Measurements from ENCODE around the gene CST11.
A peak's percentile ranks its signal among the peaks of the same experiment; 100 is the strongest.
"Not testable (repeated sequence)": the region's sequence is repeated elsewhere in the genome, so short reads cannot be mapped to it uniquely, and the experiment has no call there.

Gene CST11

GRCh38 chr20:23452776-23453175 is at the start of gene CST11:
Gene CST11, minus strand, starts transcription at chr20:23452876. Its CDS starts 65 bp downstream, at chr20:23452811.
- Mint-ChIP-seq H3K4me3 (no peak within 1 kb of the TSS), H3K9me3 (no peaks in the 10 kb centered on the region), H3K4me1 (peaks cover 0 to 6% of the 10 kb centered on the region in 2 donors), H3K36me3 (no peaks in the 10 kb centered on the region), H3K27me3 (peaks cover 0 to 5% of the 10 kb centered on the region in 2 donors), H3K27ac (no peak within 1 kb of the TSS)
- DNase-seq (no peak), ATAC-seq (replicated peaks) (no peak)

- no peaks in the 10 kb centered on the region for H3K36me3 Mint-ChIP-seq
- H3K27me3 Mint-ChIP-seq, result peaks cover 8 to 17% of the 10 kb centered on the region in 2 donors
- no peak for ATAC-seq (replicated peaks)
These were observed 49.2 kb upstream of the CST11 start for GRCh38 chr20:23501926-23502325.

GRCh38 chr20:23497536-23497935 is 44.9 kb upstream of the CST11 start:
- ATAC-seq (replicated peaks) (peak; percentile 19 to 74), DNase-seq (no peak)
- peaks cover 9 to 13% of the 10 kb centered on the region in 2 donors for H3K9me3 Mint-ChIP-seq
- peaks cover 9% of the 10 kb centered on the region in 2 donors for H3K4me1 Mint-ChIP-seq
- H3K27me3 Mint-ChIP-seq, result peaks cover 4 to 9% of the 10 kb centered on the region in 2 donors
- no peak overlapping the region for H3K4me3 Mint-ChIP-seq
- H3K36me3 Mint-ChIP-seq, result peaks cover 0 to 4% of the 10 kb centered on the region in 2 donors
- no peak overlapping the region for H3K27ac Mint-ChIP-seq

More at GRCh38 chr20:23501926-23502325, 49.2 kb upstream of the CST11 start:
- Mint-ChIP-seq H3K27ac (no peak overlapping the region), H3K4me1 (peaks cover 0 to 2% of the 10 kb centered on the region in 2 donors), H3K4me3 (no peak overlapping the region), H3K9me3 (peaks cover 5 to 9% of the 10 kb centered on the region in 2 donors)
- no peak for DNase-seq

- Mint-ChIP-seq H3K36me3 (peaks cover 0 to 4% of the 10 kb centered on the region in 2 donors), H3K4me3 (no peak overlapping the region), H3K4me1 (peaks cover 21 to 35% of the 10 kb centered on the region in 2 donors), H3K27ac (no peak overlapping the region), H3K9me3 (peaks cover 5 to 13% of the 10 kb centered on the region in 2 donors), H3K27me3 (no peaks in the 10 kb centered on the region)
- DNase-seq (no peak), ATAC-seq (replicated peaks) (no peak)
These were observed 40.6 kb upstream of the CST11 start for GRCh38 chr20:23493172-23493772.

DNA sequence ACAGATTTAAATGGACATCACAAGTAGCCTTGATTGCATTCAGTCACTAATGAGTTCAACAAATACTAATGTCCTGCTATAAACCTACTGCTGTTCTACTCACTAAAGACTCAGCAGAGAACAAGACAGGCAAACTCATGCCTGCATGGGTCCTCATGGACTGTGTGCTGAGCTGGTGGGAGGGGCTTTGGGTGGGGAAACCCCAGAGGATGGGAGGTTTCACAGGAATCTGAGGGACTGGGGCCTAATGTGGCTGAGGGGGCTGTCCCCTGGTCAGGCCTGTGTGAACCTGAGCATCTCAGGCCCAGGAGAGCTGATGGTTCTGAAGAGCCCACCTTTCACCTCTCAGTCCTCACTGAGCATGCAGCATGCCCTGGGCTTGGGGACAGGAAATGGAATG is 39.6 kb upstream of the CST11 start:
- peaks cover 0 to 4% of the 10 kb centered on the region in 2 donors for H3K36me3 Mint-ChIP-seq
- ATAC-seq (replicated peaks) (peak; percentile 99), DNase-seq (peak; percentile 17)
- no peaks in the 10 kb centered on the region for H3K27me3 Mint-ChIP-seq
- no peak overlapping the region for H3K4me3 Mint-ChIP-seq
- no peak overlapping the region for H3K27ac Mint-ChIP-seq
- H3K9me3 Mint-ChIP-seq, result peaks cover 0 to 9% of the 10 kb centered on the region in 2 donors
- peaks cover 19 to 38% of the 10 kb centered on the region in 2 donors for H3K4me1 Mint-ChIP-seq

DNA sequence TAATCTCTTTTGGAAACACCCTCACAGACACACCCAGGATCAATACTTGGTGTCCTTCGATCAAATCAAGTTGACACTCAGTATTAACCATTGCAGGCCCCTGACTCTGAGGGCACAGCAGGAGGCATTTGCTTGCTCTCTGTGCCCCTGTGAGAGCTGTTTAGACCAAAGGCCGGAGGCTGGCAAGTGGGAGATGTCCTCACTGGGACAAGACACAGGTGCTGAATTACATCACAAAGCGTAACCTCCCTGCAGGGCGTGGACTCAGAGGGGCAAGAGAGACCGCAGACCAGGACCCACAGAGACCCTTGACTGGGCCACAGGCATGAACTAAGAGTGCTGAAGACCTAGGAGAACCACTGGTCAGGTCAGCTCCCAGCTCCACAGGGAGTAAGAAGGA is 38.1 kb upstream of the CST11 start, which contains the start of gene CST8:
TSS of gene CST8 (plus strand) at position 301 of the 400 bp plus-strand sequence. CDS start 551 bp downstream, outside the sequence.
- DNase-seq (no peak), ATAC-seq (replicated peaks) (no peak)
- Mint-ChIP-seq H3K9me3 (peaks cover 0 to 1% of the 10 kb centered on the region in 2 donors), H3K36me3 (no peaks in the 10 kb centered on the region), H3K27me3 (no peaks in the 10 kb centered on the region), H3K4me3 (no peak within 1 kb of the TSS), H3K27ac (no peak within 1 kb of the TSS), H3K4me1 (peaks cover 19 to 38% of the 10 kb centered on the region in 2 donors)

DNA sequence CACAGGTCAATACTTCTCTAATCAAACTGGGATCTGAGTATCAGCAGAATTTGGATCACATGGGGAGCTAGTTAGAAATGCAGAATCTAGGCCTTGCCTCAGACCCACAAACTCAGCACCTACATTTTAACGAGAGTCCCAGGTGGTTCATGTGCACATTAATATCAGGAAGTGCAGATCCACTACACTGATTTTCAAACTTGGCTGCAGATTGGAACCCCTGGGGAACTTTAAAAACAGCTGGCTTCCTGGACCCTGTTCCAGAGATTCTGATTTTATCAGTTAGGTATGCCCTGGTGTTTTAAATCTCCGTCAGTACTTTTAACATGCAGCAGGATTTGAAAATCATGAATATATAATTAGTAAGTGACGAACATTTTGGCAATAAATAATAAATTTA is 36.3 kb upstream of the CST11 start:
- no peak for ATAC-seq (replicated peaks)

DNA sequence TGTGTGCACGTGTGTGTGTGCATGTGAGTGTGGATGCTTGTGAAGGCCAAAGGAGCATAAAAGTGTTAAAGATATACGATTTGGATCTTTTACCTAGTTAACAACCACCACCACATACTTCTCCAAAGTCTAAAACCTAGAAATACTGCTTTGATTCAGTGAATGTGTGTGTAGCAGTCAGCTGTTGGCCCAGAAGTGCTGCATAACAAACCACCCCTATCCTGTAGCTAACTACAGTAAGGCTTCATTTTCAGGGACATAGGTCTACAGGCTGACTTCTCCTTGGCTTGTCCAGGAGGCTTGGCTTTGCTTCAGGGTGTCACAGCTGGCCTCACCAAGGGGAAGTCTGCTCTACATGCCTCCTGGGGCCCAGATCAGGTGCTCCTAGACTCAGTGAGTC is 35.8 kb upstream of the CST11 start:
- no peaks in the 10 kb centered on the region for H3K36me3 Mint-ChIP-seq

More for the DNA sequence above, 36.3 kb upstream of the CST11 start:
- peaks cover 22 to 47% of the 10 kb centered on the region in 2 donors for H3K4me1 Mint-ChIP-seq
- peaks cover 0 to 1% of the 10 kb centered on the region in 2 donors for H3K9me3 Mint-ChIP-seq
- H3K4me3 Mint-ChIP-seq, result no peak overlapping the region
- no peak overlapping the region for H3K27ac Mint-ChIP-seq
- no peaks in the 10 kb centered on the region for H3K36me3 Mint-ChIP-seq
- no peaks in the 10 kb centered on the region for H3K27me3 Mint-ChIP-seq
- DNase-seq, result no peak

DNA sequence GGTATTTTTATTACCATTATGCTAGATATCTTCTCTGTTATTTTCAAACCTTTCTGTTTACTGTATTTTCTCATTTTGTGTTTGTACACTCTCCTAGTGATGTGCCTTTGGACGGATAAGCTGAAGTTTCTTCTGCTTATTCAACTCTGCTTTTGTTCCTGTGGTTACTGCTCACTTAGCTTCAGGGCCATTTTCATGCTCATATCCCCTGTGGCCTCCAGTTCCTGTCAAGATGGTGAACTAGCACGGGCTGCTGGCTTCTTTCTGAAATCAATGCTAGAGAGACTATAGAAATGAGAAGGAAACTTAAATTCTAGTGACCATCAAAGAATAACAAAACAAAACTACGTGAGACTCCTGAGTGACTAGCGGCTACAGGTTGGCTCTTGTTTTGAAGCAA is 31.4 kb upstream of the CST11 start:
- ATAC-seq (replicated peaks) (peak; percentile 45 to 63), DNase-seq (no peak)
- H3K4me1 Mint-ChIP-seq, result peaks cover 6 to 19% of the 10 kb centered on the region in 2 donors
- H3K27me3 Mint-ChIP-seq, result no peaks in the 10 kb centered on the region
- H3K36me3 Mint-ChIP-seq, result no peaks in the 10 kb centered on the region
- peaks cover 0 to 1% of the 10 kb centered on the region in 2 donors for H3K9me3 Mint-ChIP-seq
- H3K4me3 Mint-ChIP-seq, result no peak overlapping the region
- no peak overlapping the region for H3K27ac Mint-ChIP-seq

More for the DNA sequence above, 35.8 kb upstream of the CST11 start:
- Mint-ChIP-seq H3K27ac (no peak overlapping the region), H3K4me1 (peaks cover 22 to 50% of the 10 kb centered on the region in 2 donors), H3K4me3 (no peak overlapping the region), H3K27me3 (no peaks in the 10 kb centered on the region), H3K9me3 (peaks cover 0 to 1% of the 10 kb centered on the region in 2 donors)
- DNase-seq (no peak), ATAC-seq (replicated peaks) (no peak)

- H3K27me3 Mint-ChIP-seq, result no peaks in the 10 kb centered on the region
- no peaks in the 10 kb centered on the region for H3K36me3 Mint-ChIP-seq
- peaks cover 0 to 1% of the 10 kb centered on the region in 2 donors for H3K9me3 Mint-ChIP-seq
- no peak overlapping the region for H3K27ac Mint-ChIP-seq
- ATAC-seq (replicated peaks), result no peak
- H3K4me3 Mint-ChIP-seq, result no peak overlapping the region
- H3K4me1 Mint-ChIP-seq, result peaks cover 4 to 11% of the 10 kb centered on the region in 2 donors
- DNase-seq, result no peak
These were observed 29.5 kb upstream of the CST11 start for GRCh38 chr20:23482138-23482537.

- DNase-seq, result no peak
- no peak for ATAC-seq (replicated peaks)
- Mint-ChIP-seq H3K36me3 (no peaks in the 10 kb centered on the region), H3K4me3 (no peak overlapping the region), H3K27ac (no peak overlapping the region), H3K9me3 (no peaks in the 10 kb centered on the region), H3K27me3 (no peaks in the 10 kb centered on the region), H3K4me1 (peaks cover 1 to 3% of the 10 kb centered on the region in 2 donors)
These were observed 26.4 kb upstream of the CST11 start for GRCh38 chr20:23479043-23479442.

DNA sequence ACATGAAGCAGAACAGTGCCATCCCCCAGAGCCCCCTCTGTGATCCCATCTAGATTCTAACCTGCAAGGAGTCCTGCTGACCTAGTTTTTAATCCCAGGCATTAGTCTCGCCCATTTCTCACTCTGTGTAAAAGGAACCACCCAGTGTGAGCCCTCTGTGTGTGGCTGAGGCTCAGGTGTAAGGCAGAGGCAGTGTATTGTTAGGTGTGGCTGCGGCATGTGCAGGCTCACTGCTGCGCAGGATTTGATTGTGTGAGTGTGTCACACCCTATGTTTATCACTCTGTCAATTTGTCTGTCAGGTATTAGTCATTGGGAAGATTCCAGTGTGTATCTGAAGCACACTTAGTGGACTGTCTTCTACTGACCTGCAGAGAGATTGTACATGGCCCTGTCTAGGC is 24.5 kb upstream of the CST11 start:
- H3K4me3 Mint-ChIP-seq, result no peak overlapping the region
- no peaks in the 10 kb centered on the region for H3K36me3 Mint-ChIP-seq
- H3K9me3 Mint-ChIP-seq, result no peaks in the 10 kb centered on the region
- ATAC-seq (replicated peaks) (no peak), DNase-seq (no peak)
- no peaks in the 10 kb centered on the region for H3K27me3 Mint-ChIP-seq
- H3K4me1 Mint-ChIP-seq, result no peaks in the 10 kb centered on the region
- no peak overlapping the region for H3K27ac Mint-ChIP-seq

GRCh38 chr20:23476015-23476754 is 23.5 kb upstream of the CST11 start:
- no peaks in the 10 kb centered on the region for H3K9me3 Mint-ChIP-seq
- H3K4me3 Mint-ChIP-seq, result no peak overlapping the region
- no peak for ATAC-seq (replicated peaks)

GRCh38 chr20:23475395-23475794 is 22.7 kb upstream of the CST11 start:
- ATAC-seq (replicated peaks), result no peak

More at GRCh38 chr20:23476015-23476754, 23.5 kb upstream of the CST11 start:
- DNase-seq, result no peak
- no peaks in the 10 kb centered on the region for H3K27me3 Mint-ChIP-seq
- H3K4me1 Mint-ChIP-seq, result no peaks in the 10 kb centered on the region
- H3K36me3 Mint-ChIP-seq, result no peaks in the 10 kb centered on the region
- no peak overlapping the region for H3K27ac Mint-ChIP-seq

DNA sequence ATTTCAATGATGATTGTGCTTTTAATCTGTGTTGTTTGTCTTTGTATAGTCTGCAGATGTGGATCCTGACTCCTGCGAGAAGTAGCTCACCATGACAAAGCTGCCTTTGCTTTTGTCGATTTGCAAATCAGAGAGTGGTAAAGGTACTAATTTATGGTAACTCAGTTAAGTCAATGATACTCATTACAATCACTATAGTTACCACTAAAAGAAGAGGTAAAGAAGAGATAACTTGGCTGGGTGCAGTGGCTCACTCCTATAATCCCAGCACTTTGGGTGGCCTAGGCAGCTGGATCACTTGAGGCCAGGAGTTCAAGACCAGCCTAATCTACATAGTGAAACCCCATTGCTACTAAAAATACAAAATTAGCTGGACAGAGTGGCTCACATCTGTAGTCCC is 20.6 kb upstream of the CST11 start:
- not testable (repeated sequence) for ATAC-seq (replicated peaks); DNase-seq; H3K36me3 Mint-ChIP-seq; H3K27ac Mint-ChIP-seq; H3K27me3 Mint-ChIP-seq; H3K4me1 Mint-ChIP-seq; H3K4me3 Mint-ChIP-seq; H3K9me3 Mint-ChIP-seq

More at GRCh38 chr20:23475395-23475794, 22.7 kb upstream of the CST11 start:
- Mint-ChIP-seq H3K9me3 (no peaks in the 10 kb centered on the region), H3K4me3 (no peak overlapping the region), H3K4me1 (no peaks in the 10 kb centered on the region), H3K27ac (no peak overlapping the region), H3K27me3 (no peaks in the 10 kb centered on the region), H3K36me3 (no peaks in the 10 kb centered on the region)
- no peak for DNase-seq

Measured in stimulated activated naive B cell treated with anti-CD40 and anti-IgM and Interleukin-4, amounts not matched to agents 10 μg/mL and 1 μg/mL and 100 μg/mL, for 72 hours (primary cell).